HG03571 (cell line): ENCODE measurements around the gene NRL.

Source experiments
- ATAC-seq: cut with Tn5 transposase; IDR thresholded peaks from one replicate; pipeline ENCODE4 v1.9.1; 2021; ENCODE audit not compliant: unreplicated experiment

The NRL gene

GRCh38 chr14:24083462-24083861 is 31.3 kb downstream of the NRL start:
- no peak for ATAC-seq

- no peak for ATAC-seq
Observed at GRCh38 chr14:24082411-24083080, 32.2 kb downstream of the NRL start.

GRCh38 chr14:24081739-24082211 is 33.0 kb downstream of the NRL start:
- no peak for ATAC-seq

- ATAC-seq = peak; percentile 90
Observed at GRCh38 chr14:24080888-24081738, 33.6 kb downstream of the NRL start.

- no peak for ATAC-seq
Observed at GRCh38 chr14:24080142-24080530, 34.6 kb downstream of the NRL start.

- no peak for ATAC-seq
Observed at GRCh38 chr14:24079491-24080141, 35.1 kb downstream of the NRL start.

- ATAC-seq = no peak
Observed at GRCh38 chr14:24078146-24078545, 36.6 kb downstream of the NRL start.

- ATAC-seq = no peak
Observed at GRCh38 chr14:24077086-24077485, 37.7 kb downstream of the NRL start.

GRCh38 chr14:24076302-24076601 is 38.5 kb downstream of the NRL start:
- no peak for ATAC-seq

GRCh38 chr14:24075485-24076301 is 39.1 kb downstream of the NRL start:
- no peak for ATAC-seq

- no peak for ATAC-seq
Observed at GRCh38 chr14:24074625-24075484, 39.9 kb downstream of the NRL start.

- ATAC-seq = no peak
Observed at GRCh38 chr14:24072881-24073877, 41.6 kb downstream of the NRL start.

- no peak for ATAC-seq
Observed at GRCh38 chr14:24072436-24072835, 42.3 kb downstream of the NRL start.

- no peak for ATAC-seq
Observed at GRCh38 chr14:24071836-24072430, 42.8 kb downstream of the NRL start.

- no peak for ATAC-seq
Observed at GRCh38 chr14:24071144-24071697, 43.5 kb downstream of the NRL start, which contains the start of gene CPNE6. Gene CPNE6 (plus strand): TSS chr14:24071562. CDS start chr14:24072937, 1,375 bp downstream.

- ATAC-seq = no peak
Observed at GRCh38 chr14:24070285-24071143, 44.2 kb downstream of the NRL start.

GRCh38 chr14:24069411-24069735 is 45.4 kb downstream of the NRL start:
- ATAC-seq = no peak
